HepG2 (cell line): ENCODE results near the gene PIANP. TPM values are rescaled to one million over a fixed set of nuclear protein-coding genes. Genes with fewer than 3 reads are reported as not detected.

Experiments
- ATAC-seq: fragments of 200-7000 bp; cut with Tn5 transposase; 3 replicates; pipeline ENCODE4 v1.9.1; 2020; ENCODE audit warnings: mild to moderate bottlenecking, moderate library complexity
- BruUV-seq: library from RNA; stranded (reverse); fragments of 400-500 nt; replicated peaks from 2 replicates; lab custom pipeline; 2021; lab: Mats Ljungman, UMichigan
- CTCF ChIA-PET: fragments of 300-600 bp; formaldehyde crosslinking; extraction: SDS; loops from one replicate; lab custom pipeline; 2021; ENCODE audit warnings: low total read pairs, inconsistent platforms, low intra/inter-chr PET ratio; lab: Yijun Ruan, JAX
- POLR2A ChIA-PET: fragments of 350-600 bp; sonication (Branson Sonifier 250); formaldehyde crosslinking; loops from one replicate; lab custom pipeline; 2020; ENCODE audit warnings: antibody characterized with exemption, inconsistent platforms; lab: Yijun Ruan, JAX
- DNase-seq: peaks from one replicate; pipeline ENCODE4 v3.0.0-alpha.2; 2015; ENCODE audit warnings: low spot score
- FAIRE-seq: peaks from 3 replicates; lab custom pipeline; 2011; peaks lifted over from hg19 to GRCh38; lab: Jason Lieb, UNC
- H2AFZ ChIP-seq: one replicate; pipeline ENCODE4 v1.6.1; 2011; ENCODE audit warnings: low read length, inconsistent platforms
- H3K27ac ChIP-seq: fragments of 300-600 bp; 3 replicates; pipeline ENCODE4 v1.8.0; 2011; ENCODE audit warnings: mixed run types, mild to moderate bottlenecking, mixed read lengths, low read length, inconsistent platforms; ENCODE audit not compliant: insufficient read depth; ENCODE audit errors: extremely low read length
- H3K27me3 ChIP-seq, 2 experiments: fragments of 200-600 bp in 1 of 2; 2 replicates in 1 of 2; 3 replicates in 1 of 2; pipeline versions ENCODE4 v1.6.0 to v1.8.0; 2011; ENCODE audit warnings: low read length in 2 of 2, mild to moderate bottlenecking in 2 of 2, moderate library complexity in 2 of 2, inconsistent platforms in 1 of 2; ENCODE audit not compliant: insufficient read depth in 2 of 2, control insufficient read depth in 1 of 2
- H3K36me3 ChIP-seq, 2 experiments: fragments of 200-600 bp in 1 of 2; replicated peaks in 1 of 2; 2 replicates in 1 of 2; 3 replicates in 1 of 2; pipeline versions ENCODE4 v1.5.1 to v1.8.0; 2011; ENCODE audit warnings: low read length in 2 of 2, inconsistent platforms in 1 of 2; ENCODE audit not compliant: insufficient read depth in 2 of 2, control insufficient read depth in 1 of 2
- H3K4me1 ChIP-seq: 2 replicates; pipeline ENCODE4 v1.5.1; 2012; ENCODE audit warnings: low read length, inconsistent platforms; ENCODE audit not compliant: insufficient read depth
- H3K4me2 ChIP-seq: 2 replicates; pipeline ENCODE4 v1.6.0; 2011; ENCODE audit warnings: low read depth, low read length, inconsistent platforms
- H3K4me3 ChIP-seq, 3 experiments: fragments of 200-600 bp in 1 of 3; sonication (generic), shearing (Covaris generic) in 1 of 3; replicated peaks in 1 of 3; 2 replicates each; pipeline ENCODE4 v1.5.1; 2011 to 2016; ENCODE audit warnings: low read length in 3 of 3, inconsistent platforms in 2 of 3, low read depth in 2 of 3, mild to moderate bottlenecking in 2 of 3, control low read depth in 1 of 3, mixed read lengths in 1 of 3; ENCODE audit not compliant: insufficient read depth in 1 of 3
- H3K79me2 ChIP-seq: one replicate; pipeline ENCODE4 v1.6.1; 2011; ENCODE audit warnings: low read length, inconsistent platforms; ENCODE audit not compliant: insufficient read depth
- H3K9ac ChIP-seq: 2 replicates; pipeline ENCODE4 v1.6.0; 2011; ENCODE audit warnings: mild to moderate bottlenecking, low read depth, low read length, inconsistent platforms; ENCODE audit not compliant: insufficient read depth
- H3K9me3 ChIP-seq: 2 replicates; pipeline ENCODE4 v1.5.1; 2012; ENCODE audit warnings: mild to moderate bottlenecking, low read length
- H4K20me1 ChIP-seq: 2 replicates; pipeline ENCODE4 v1.6.0; 2011; ENCODE audit warnings: inconsistent platforms, mild to moderate bottlenecking, low read length, moderate library complexity; ENCODE audit not compliant: insufficient read depth
- EEA1 ChIP-seq: sonication (generic); formaldehyde crosslinking; IDR thresholded peaks from 2 replicates; pipeline ENCODE4 v1.5.1; 2020; ENCODE audit warnings: mild to moderate bottlenecking, missing genetic modification reagents, borderline replicate concordance
- GATAD1 ChIP-seq: IDR thresholded peaks from 2 replicates; pipeline ENCODE4 v1.6.1; 2016; ENCODE audit warnings: missing genetic modification reagents, missing compliant biosample characterization
- ISL2 ChIP-seq: sonication (generic); formaldehyde crosslinking; IDR thresholded peaks from 2 replicates; pipeline ENCODE4 v1.5.0; 2020; ENCODE audit warnings: missing genetic modification reagents
- RBM22 ChIP-seq: fragments of 200-400 bp; formaldehyde crosslinking; optimal IDR thresholded peaks from 2 replicates; pipeline ENCODE3; 2017; ENCODE audit warnings: mild to moderate bottlenecking, low read length, moderate library complexity
- SNAPC2 ChIP-seq: sonication (generic); formaldehyde crosslinking; IDR thresholded peaks from 2 replicates; pipeline ENCODE4 v1.8.1; 2022; ENCODE audit warnings: mild to moderate bottlenecking, missing genetic modification reagents
- SNAPC4 ChIP-seq: sonication (generic); formaldehyde crosslinking; IDR thresholded peaks from 2 replicates; pipeline ENCODE4 v1.4.0; 2020; ENCODE audit warnings: mild to moderate bottlenecking, missing genetic modification reagents
- ZNF18 ChIP-seq: sonication (generic); formaldehyde crosslinking; IDR thresholded peaks from 2 replicates; pipeline ENCODE4 v1.8.0; 2022; ENCODE audit warnings: mild to moderate bottlenecking, missing genetic modification reagents; ENCODE audit not compliant: insufficient replicate concordance
- ZNF224 ChIP-seq: sonication (generic); formaldehyde crosslinking; IDR thresholded peaks from 2 replicates; pipeline ENCODE4 v1.5.0; 2020; ENCODE audit warnings: mild to moderate bottlenecking, missing genetic modification reagents
- ZNF225 ChIP-seq: sonication (generic); formaldehyde crosslinking; IDR thresholded peaks from 2 replicates; pipeline ENCODE4 v1.4.0; 2020; ENCODE audit warnings: mild to moderate bottlenecking, missing genetic modification reagents
- ZNF468 ChIP-seq: sonication (generic); formaldehyde crosslinking; IDR thresholded peaks from 2 replicates; pipeline ENCODE4 v1.8.0; 2022; ENCODE audit warnings: mild to moderate bottlenecking, moderate library complexity, missing genetic modification reagents
- ZNF557 ChIP-seq: sonication (generic); formaldehyde crosslinking; IDR thresholded peaks from 2 replicates; pipeline ENCODE4 v1.4.0; 2020; ENCODE audit warnings: missing genetic modification reagents
- ZNF841 ChIP-seq: sonication (generic); formaldehyde crosslinking; IDR thresholded peaks from 2 replicates; pipeline ENCODE4 v1.8.1; 2023; ENCODE audit warnings: missing genetic modification reagents, borderline replicate concordance
- ZSCAN31 ChIP-seq: sonication (generic); formaldehyde crosslinking; IDR thresholded peaks from 2 replicates; pipeline ENCODE4 v1.5.0; 2020; ENCODE audit warnings: low read depth, mild to moderate bottlenecking, missing genetic modification reagents
- WGBS: methylation state at CpG from one replicate; pipeline ENCODE4 v1.1.6; 2017; ENCODE audit warnings: low lambda C conversion rate; 5-methylcytosine and 5-hydroxymethylcytosine counted together
- in situ Hi-C: cut with HindIII; loops from 2 replicates; pipeline ENCODE4 v1.10.0; 2017; ENCODE audit warnings: low pct_unique_long_range_greater_than_20kb; ENCODE audit not compliant: extremely low pct_ligation_motif_present
- intact Hi-C: fragments of 100-400 bp; cut with micrococcal nuclease; formaldehyde crosslinking; loops from one replicate; pipeline ENCODE4 v1.10.0; 2022; ENCODE audit not compliant: unreplicated experiment
- polyA plus RNA-seq, 8 experiments: library from polyadenylated mRNA; depleted of rRNA in 3 of 8; stranded (reverse) in 7 of 8; unstranded in 1 of 8; fragments of >200 nt; fragmentation: Illumina TruSeq in 4 of 8; extraction: Trizol in 4 of 8; gene quantifications; 2 replicates each; pipeline versions ENCODE4 v1.2.1 to v1.2.3, GENCODE V29; 2011 to 2016; ENCODE audit warnings: low read depth in 4 of 8, missing spikeins in 1 of 8, mixed read lengths in 1 of 8; ENCODE audit not compliant: insufficient read depth in 1 of 8
- total RNA-seq, 5 experiments: library from RNA; depleted of rRNA; stranded (reverse); fragments of >200 nt; fragmentation: Illumina TruSeq; extraction: Trizol; gene quantifications; 2 replicates each; pipeline ENCODE4 v1.2.3, GENCODE V29; 2016; ENCODE audit warnings: low read depth in 1 of 5
- TF ChIP-seq, protein P1 (sequence below): sonication (generic); formaldehyde crosslinking; IDR thresholded peaks from 2 replicates; pipeline ENCODE4 v1.5.0; 2020; ENCODE audit warnings: mild to moderate bottlenecking, missing genetic modification reagents, moderate library complexity
- TF ChIP-seq, protein P2 (sequence below): sonication (generic); formaldehyde crosslinking; IDR thresholded peaks from 2 replicates; pipeline ENCODE4 v1.4.0; 2020; ENCODE audit warnings: mild to moderate bottlenecking, missing genetic modification reagents

The PIANP gene
- total and polyA plus RNA-seq, 2 of the 13 experiments (the other 11 are each of a cell fraction or from before 2014, with no cell fraction given): not detected

GRCh38 chr12:6650832-6651231 lies 49.8 kb downstream of the PIANP start:
- no TSS peak for BruUV-seq
- Histone ChIP-seq H2AFZ (no peak overlapping the region), H3K79me2 (no peaks in the 10 kb centered on the region), H3K9ac (no peak overlapping the region), H3K4me2 (no peak overlapping the region), H3K36me3 (peaks cover 12 to 19% of the 10 kb centered on the region in 2 experiments), H4K20me1 (no peaks in the 10 kb centered on the region), H3K27ac (no peak overlapping the region), H3K27me3 (no peaks in the 10 kb centered on the region), H3K9me3 (no peaks in the 10 kb centered on the region), H3K4me1 (no peaks in the 10 kb centered on the region), H3K4me3 (no peak overlapping the region)
- WGBS: 92% methylated on average over 8 of the region's 8 CpGs
- ChIA-PET CTCF (no interaction called here), POLR2A (no interaction called here)
- ATAC-seq (no peak), DNase-seq (no peak), FAIRE-seq (no peak)
- in situ Hi-C loops: no loop called here
- intact Hi-C loops: no loop called here
- TF ChIP-seq ZNF468 (CRISPR knock-in tag) (no peak), ZNF225 (CRISPR knock-in tag) (no peak), ZNF18 (CRISPR knock-in tag) (no peak), ZNF224 (CRISPR knock-in tag) (no peak), GATAD1 (CRISPR knock-in tag) (no peak), ZSCAN31 (CRISPR knock-in tag) (no peak), ISL2 (CRISPR knock-in tag) (no peak), ZNF841 (CRISPR knock-in tag) (no peak), SNAPC4 (CRISPR knock-in tag) (no peak), EEA1 (no peak), ZNF557 (no peak), RBM22 (no peak), SNAPC2 (CRISPR knock-in tag) (no peak)
- TF ChIP-seq, protein P1, sequence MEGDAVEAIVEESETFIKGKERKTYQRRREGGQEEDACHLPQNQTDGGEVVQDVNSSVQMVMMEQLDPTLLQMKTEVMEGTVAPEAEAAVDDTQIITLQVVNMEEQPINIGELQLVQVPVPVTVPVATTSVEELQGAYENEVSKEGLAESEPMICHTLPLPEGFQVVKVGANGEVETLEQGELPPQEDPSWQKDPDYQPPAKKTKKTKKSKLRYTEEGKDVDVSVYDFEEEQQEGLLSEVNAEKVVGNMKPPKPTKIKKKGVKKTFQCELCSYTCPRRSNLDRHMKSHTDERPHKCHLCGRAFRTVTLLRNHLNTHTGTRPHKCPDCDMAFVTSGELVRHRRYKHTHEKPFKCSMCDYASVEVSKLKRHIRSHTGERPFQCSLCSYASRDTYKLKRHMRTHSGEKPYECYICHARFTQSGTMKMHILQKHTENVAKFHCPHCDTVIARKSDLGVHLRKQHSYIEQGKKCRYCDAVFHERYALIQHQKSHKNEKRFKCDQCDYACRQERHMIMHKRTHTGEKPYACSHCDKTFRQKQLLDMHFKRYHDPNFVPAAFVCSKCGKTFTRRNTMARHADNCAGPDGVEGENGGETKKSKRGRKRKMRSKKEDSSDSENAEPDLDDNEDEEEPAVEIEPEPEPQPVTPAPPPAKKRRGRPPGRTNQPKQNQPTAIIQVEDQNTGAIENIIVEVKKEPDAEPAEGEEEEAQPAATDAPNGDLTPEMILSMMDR (CRISPR knock-in tag): no peak
- TF ChIP-seq, protein P2, sequence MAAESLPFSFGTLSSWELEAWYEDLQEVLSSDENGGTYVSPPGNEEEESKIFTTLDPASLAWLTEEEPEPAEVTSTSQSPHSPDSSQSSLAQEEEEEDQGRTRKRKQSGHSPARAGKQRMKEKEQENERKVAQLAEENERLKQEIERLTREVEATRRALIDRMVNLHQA: no peak
